Duodenal mucosa (tissue), 2 donors: ENCODE measurements around the gene KCNN3.

Experiments used
- H3K27ac ChIP-seq: one replicate; pipeline ENCODE4 v1.7.0; 2013; ENCODE audit warnings: low read depth, low read length
- H3K27me3 ChIP-seq, 2 donors: one replicate each; pipeline ENCODE4 v1.7.0; 2013; ENCODE audit warnings: low read length in 2 of 2, control low read depth in 1 of 2; ENCODE audit not compliant: insufficient read depth in 2 of 2, control insufficient read depth in 1 of 2
- H3K36me3 ChIP-seq, 2 donors: one replicate each; pipeline ENCODE4 v1.7.0; 2013; ENCODE audit warnings: low read length in 2 of 2, control low read depth in 1 of 2; ENCODE audit not compliant: insufficient read depth in 2 of 2, control insufficient read depth in 1 of 2
- H3K4me1 ChIP-seq, 2 donors: one replicate each; pipeline ENCODE4 v1.7.0; 2013; ENCODE audit warnings: low read length in 2 of 2, control low read depth in 1 of 2; ENCODE audit not compliant: insufficient read depth in 2 of 2, control insufficient read depth in 1 of 2
- H3K4me3 ChIP-seq, 2 donors: one replicate each; pipeline ENCODE4 v1.7.0; 2013; ENCODE audit warnings: low read length in 2 of 2, low read depth in 1 of 2
- H3K9ac ChIP-seq, 2 donors: one replicate each; pipeline ENCODE4 v1.7.0; 2013; ENCODE audit warnings: low read length in 2 of 2, low read depth in 1 of 2
- H3K9me3 ChIP-seq, 2 donors: one replicate each; pipeline ENCODE4 v1.7.0; 2013; ENCODE audit warnings: low read length in 2 of 2, control low read depth in 1 of 2; ENCODE audit not compliant: control insufficient read depth in 1 of 2

Gene KCNN3

DNA sequence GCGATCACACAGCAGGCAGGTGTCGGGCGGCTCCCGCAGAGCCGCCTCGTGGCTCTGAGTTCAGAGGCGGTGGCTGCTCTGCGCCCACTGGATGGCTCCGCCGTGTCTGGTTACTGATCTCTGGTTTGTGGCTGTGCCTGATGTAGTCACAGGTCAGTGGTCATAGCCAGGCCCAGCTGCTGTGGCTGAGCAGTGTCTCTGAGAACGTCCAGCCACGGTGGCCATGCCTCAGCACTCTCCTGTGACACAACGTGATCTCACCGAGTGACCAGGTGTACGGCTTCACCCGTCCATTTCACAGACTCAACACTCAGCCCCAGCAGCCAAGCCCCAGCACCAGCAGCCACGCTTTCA lies 61.2 kb downstream of the KCNN3 start:
- no peak overlapping the region for H3K4me3 ChIP-seq
- H3K27me3 ChIP-seq: peaks cover 16 to 20% of the 10 kb centered on the region in 2 donors
- H3K27ac ChIP-seq: no peak overlapping the region
- no peaks in the 10 kb centered on the region for H3K36me3 ChIP-seq
- H3K4me1 ChIP-seq: peaks cover 0 to 9% of the 10 kb centered on the region in 2 donors
- H3K9me3 ChIP-seq: no peaks in the 10 kb centered on the region
- H3K9ac ChIP-seq: no peak overlapping the region

- peaks cover 0 to 9% of the 10 kb centered on the region in 2 donors for H3K4me1 ChIP-seq
- H3K9ac ChIP-seq: no peak overlapping the region
- peaks cover 16 to 20% of the 10 kb centered on the region in 2 donors for H3K27me3 ChIP-seq
These were observed 61.7 kb downstream of the KCNN3 start for GRCh38 chr1:154808261-154808908.

DNA sequence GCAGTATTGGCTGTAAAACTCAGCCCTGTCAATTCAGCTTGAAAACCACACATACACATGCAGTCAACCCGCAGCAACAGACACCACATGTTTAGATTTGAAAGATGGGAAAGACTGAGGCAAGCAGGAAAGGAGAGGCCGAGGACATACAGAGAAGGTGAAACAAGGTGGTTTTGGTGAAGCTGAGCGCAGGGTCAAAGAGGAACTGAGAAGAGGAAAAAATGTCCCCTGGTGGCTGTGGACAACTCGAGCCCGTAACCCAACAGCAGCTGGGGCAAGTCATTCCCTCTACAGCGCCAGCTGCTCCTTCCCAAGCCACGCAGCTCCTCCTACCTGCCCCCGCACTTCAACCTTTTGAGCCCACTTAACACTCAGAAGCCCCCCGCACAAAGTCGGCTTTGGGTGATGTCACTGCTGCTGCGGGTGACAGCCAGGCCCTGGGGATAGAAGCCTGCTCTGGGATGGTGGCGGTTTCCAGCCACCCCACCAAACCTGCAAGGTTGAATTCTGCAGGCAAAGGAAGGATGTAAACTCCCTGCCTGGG lies 63.0 kb downstream of the KCNN3 start:
- Histone ChIP-seq H3K27ac (no peak overlapping the region), H3K9ac (no peak overlapping the region), H3K4me3 (no peak overlapping the region), H3K27me3 (peaks cover 16 to 20% of the 10 kb centered on the region in 2 donors), H3K4me1 (peaks cover 0 to 9% of the 10 kb centered on the region in 2 donors), H3K9me3 (no peaks in the 10 kb centered on the region), H3K36me3 (no peaks in the 10 kb centered on the region)

More at GRCh38 chr1:154808261-154808908, 61.7 kb downstream of the KCNN3 start:
- Histone ChIP-seq H3K36me3 (no peaks in the 10 kb centered on the region), H3K27ac (no peak overlapping the region), H3K9me3 (no peaks in the 10 kb centered on the region), H3K4me3 (peak overlapping the region in 1 of 2 donors; percentile 2)

- H3K9ac ChIP-seq: no peak overlapping the region
- no peak overlapping the region for H3K27ac ChIP-seq
- peaks cover 13 to 20% of the 10 kb centered on the region in 2 donors for H3K27me3 ChIP-seq
- H3K36me3 ChIP-seq: no peaks in the 10 kb centered on the region
- H3K4me3 ChIP-seq: no peak overlapping the region
- H3K9me3 ChIP-seq: no peaks in the 10 kb centered on the region
- peaks cover 0 to 9% of the 10 kb centered on the region in 2 donors for H3K4me1 ChIP-seq
These were observed 63.7 kb downstream of the KCNN3 start for GRCh38 chr1:154806333-154806732.

GRCh38 chr1:154802982-154803920 lies 66.8 kb downstream of the KCNN3 start:
- Histone ChIP-seq H3K4me1 (peaks cover 0 to 2% of the 10 kb centered on the region in 2 donors), H3K9ac (no peak overlapping the region), H3K4me3 (no peak overlapping the region), H3K9me3 (no peaks in the 10 kb centered on the region), H3K27ac (no peak overlapping the region), H3K27me3 (peaks cover 10 to 17% of the 10 kb centered on the region in 2 donors), H3K36me3 (no peaks in the 10 kb centered on the region)

DNA sequence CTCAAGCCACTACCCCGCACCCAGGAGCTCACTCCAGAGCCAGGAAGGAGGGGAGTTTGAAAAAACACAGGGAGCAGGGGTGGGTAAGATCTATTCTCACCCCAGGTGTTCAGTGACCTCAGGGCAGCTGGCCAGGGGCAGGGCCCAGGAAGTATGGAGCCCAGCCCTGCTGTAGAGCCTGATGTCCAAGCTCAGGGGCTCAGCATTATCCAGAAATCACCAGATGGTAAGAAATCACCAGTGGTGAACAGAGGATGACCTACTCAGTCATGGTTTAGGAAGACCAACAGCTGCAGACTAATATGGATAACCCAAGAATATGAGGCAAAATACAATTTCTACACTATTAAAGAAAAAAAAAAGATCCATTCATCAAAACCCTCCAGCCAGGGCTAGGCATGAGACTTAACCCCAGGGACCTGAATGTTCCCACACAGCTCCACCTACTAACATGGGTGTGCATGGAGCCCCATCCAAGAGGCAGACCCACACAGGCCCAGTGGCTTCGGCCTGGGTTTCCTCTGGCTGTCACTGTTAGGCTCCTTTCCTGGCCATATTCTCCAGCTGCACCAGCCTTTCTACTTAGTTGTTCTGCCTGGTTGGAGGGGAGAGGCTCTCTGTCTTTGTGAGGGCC lies 67.6 kb downstream of the KCNN3 start:
- H3K9ac ChIP-seq: no peak overlapping the region
- no peaks in the 10 kb centered on the region for H3K4me1 ChIP-seq
- H3K36me3 ChIP-seq: no peaks in the 10 kb centered on the region
- H3K27ac ChIP-seq: no peak overlapping the region
- H3K4me3 ChIP-seq: no peak overlapping the region
- H3K27me3 ChIP-seq: peaks cover 4 to 10% of the 10 kb centered on the region in 2 donors
- H3K9me3 ChIP-seq: no peaks in the 10 kb centered on the region

DNA sequence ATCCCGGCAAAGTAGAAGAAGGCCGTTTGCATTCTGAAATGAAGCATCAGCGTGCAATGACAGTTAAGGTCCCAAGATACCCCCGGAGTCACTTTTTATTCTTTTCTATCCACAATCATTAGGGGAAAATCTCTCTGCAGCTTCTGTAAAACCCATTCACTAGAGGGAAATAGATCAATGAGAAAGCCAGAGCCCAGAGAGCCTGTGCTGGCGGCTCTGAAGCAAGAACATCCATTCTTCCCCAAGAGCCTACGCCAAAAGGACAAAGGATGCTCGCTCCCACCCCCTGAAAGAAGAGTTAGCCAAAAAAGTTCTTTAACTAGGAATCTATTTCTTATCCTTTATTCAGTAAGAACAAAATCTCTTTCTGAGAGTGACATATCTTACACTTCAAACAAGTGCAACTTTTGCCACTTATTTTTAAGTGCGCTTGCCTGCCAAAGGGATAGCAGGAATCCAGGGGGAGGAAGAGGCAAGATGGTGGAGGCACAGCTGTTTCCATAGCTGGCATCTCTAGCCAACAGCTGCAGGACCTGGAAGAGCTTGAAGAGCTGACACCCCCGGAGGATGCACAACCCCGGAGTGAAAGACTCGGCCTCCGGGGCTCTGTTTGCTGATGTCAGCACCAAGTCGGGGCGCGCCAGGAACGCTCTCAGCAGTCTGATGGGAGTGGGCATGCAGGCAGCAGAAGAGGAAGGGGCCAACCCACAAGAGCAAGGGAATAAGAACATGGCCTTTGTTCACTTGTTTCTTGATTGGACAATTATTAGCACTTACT lies 68.7 kb downstream of the KCNN3 start:
- no peak overlapping the region for H3K4me3 ChIP-seq
- no peaks in the 10 kb centered on the region for H3K9me3 ChIP-seq
- no peaks in the 10 kb centered on the region for H3K36me3 ChIP-seq
- no peak overlapping the region for H3K9ac ChIP-seq
- H3K27ac ChIP-seq: no peak overlapping the region
- H3K27me3 ChIP-seq: peaks cover 0 to 6% of the 10 kb centered on the region in 2 donors
- no peaks in the 10 kb centered on the region for H3K4me1 ChIP-seq

DNA sequence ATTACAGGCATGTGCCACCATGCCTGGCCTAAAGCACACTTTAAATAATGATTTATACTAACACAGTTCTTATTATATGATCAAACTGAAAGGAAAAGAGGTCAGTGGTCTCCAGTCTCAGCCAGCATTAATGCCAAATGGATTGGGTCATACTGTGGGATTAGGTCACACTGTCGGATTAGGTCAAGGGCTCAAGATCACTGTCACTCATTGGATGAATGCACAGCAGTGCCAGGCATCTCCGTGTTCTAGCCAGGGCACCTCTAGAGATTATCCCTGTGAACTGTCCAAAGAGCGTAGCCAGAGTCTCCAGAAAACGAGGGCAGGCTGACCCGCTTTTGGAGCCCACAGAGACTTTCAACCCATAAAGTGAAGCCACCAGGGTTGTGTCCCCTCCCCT lies 70.9 kb downstream of the KCNN3 start:
- H3K4me1 ChIP-seq: no peaks in the 10 kb centered on the region
- no peak overlapping the region for H3K9ac ChIP-seq
- no peaks in the 10 kb centered on the region for H3K9me3 ChIP-seq
- H3K36me3 ChIP-seq: no peaks in the 10 kb centered on the region
- no peak overlapping the region for H3K27ac ChIP-seq
- no peak overlapping the region for H3K4me3 ChIP-seq
- H3K27me3 ChIP-seq: peaks cover 0 to 3% of the 10 kb centered on the region in 2 donors

DNA sequence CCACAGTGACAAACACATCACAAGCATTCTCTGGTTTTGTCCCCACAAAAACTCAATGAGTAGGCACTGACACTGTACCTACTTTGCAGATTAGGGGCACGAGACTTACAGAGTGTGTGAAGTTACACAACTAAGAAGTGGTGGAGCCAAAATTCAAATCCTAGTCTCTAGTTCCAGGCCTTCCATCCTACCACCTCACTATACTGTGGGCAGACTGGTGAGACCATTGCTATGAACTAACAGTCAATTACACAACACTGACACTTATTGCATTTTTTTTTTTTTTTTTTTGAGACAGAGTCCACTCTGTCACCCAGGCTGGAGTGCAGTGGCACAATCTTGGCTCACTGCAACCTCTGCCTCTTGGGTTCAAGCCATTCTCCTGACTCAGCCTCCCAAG lies 71.4 kb downstream of the KCNN3 start:
- no peaks in the 10 kb centered on the region for H3K36me3 ChIP-seq
- no peaks in the 10 kb centered on the region for H3K9me3 ChIP-seq
- H3K4me3 ChIP-seq: no peak overlapping the region
- no peaks in the 10 kb centered on the region for H3K4me1 ChIP-seq
- peaks cover 0 to 7% of the 10 kb centered on the region in 2 donors for H3K27me3 ChIP-seq
- no peak overlapping the region for H3K27ac ChIP-seq
- no peak overlapping the region for H3K9ac ChIP-seq
